Astrocyte (in vitro differentiated cells and primary cell): Measurements from ENCODE around the gene LRP10.

ENCODE experiments used
- EZH2 ChIP-seq: IDR thresholded peaks from 2 replicates; pipeline ENCODE4 v1.6.1; 2012; ENCODE audit warnings: mild to moderate bottlenecking, low read length, inconsistent platforms; ENCODE audit not compliant: insufficient read depth
- TF ChIP-seq, protein P1 (sequence below): IDR thresholded peaks from 2 replicates; pipeline ENCODE4 v1.5.1; 2011; ENCODE audit warnings: low read depth, mild to moderate bottlenecking, inconsistent platforms, low read length, moderate library complexity; ENCODE audit not compliant: insufficient read depth

DNA sequence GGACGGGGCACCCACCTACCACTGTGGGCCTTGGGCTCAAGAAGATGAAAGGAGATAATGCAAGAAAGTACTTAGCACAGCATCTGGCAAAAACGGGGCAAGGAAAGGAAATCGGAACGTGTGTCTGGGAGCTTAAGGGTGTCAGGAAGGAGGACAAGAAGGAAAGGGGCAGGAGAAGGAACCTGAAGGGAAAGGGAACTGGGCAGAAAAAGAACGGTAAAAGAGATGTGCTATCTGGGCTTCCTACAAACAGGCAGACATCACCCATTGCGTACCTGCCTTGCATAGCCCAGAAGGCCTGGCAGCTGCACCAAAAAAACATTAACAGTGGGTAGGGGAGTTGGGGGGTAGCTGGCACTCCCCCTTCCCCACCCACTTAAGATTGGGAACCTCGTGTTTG is 10.5 kb downstream of the LRP10 start:
- TF ChIP-seq EZH2: no peak
- TF ChIP-seq, protein P1, sequence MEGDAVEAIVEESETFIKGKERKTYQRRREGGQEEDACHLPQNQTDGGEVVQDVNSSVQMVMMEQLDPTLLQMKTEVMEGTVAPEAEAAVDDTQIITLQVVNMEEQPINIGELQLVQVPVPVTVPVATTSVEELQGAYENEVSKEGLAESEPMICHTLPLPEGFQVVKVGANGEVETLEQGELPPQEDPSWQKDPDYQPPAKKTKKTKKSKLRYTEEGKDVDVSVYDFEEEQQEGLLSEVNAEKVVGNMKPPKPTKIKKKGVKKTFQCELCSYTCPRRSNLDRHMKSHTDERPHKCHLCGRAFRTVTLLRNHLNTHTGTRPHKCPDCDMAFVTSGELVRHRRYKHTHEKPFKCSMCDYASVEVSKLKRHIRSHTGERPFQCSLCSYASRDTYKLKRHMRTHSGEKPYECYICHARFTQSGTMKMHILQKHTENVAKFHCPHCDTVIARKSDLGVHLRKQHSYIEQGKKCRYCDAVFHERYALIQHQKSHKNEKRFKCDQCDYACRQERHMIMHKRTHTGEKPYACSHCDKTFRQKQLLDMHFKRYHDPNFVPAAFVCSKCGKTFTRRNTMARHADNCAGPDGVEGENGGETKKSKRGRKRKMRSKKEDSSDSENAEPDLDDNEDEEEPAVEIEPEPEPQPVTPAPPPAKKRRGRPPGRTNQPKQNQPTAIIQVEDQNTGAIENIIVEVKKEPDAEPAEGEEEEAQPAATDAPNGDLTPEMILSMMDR: no peak
